Psoas muscle (tissue), 8 donors: ENCODE results near the gene KRT84. TPM values are rescaled to one million over a fixed set of nuclear protein-coding genes. Genes with fewer than 3 reads are reported as not detected.

Source experiments
- ATAC-seq, 4 donors: fragments of 200-7000 bp; cut with Tn5 transposase; one replicate each; pipeline ENCODE4 v1.9.1; 2020; ENCODE audit warnings: moderate library complexity in 3 of 4, mild to moderate bottlenecking in 2 of 4
- DNase-seq, 2 donors: peaks; one replicate each; pipeline ENCODE4 v3.0.0-alpha.2; 2020
- H3K27ac ChIP-seq: fragments of 200-600 bp; one replicate; pipeline ENCODE4 v1.8.0; 2022
- H3K27me3 ChIP-seq, 3 donors: fragments of 200-600 bp in 1 of 3; one replicate each; pipeline versions ENCODE4 v1.6.1 to v1.8.0; 2013 to 2022; ENCODE audit warnings: low read length in 2 of 3, mild to moderate bottlenecking in 2 of 3, moderate library complexity in 1 of 3; ENCODE audit not compliant: insufficient read depth in 3 of 3
- H3K36me3 ChIP-seq, 2 donors: fragments of 200-600 bp in 1 of 2; one replicate each; pipeline versions ENCODE4 v1.6.1 to v1.8.0; 2013 to 2022; ENCODE audit warnings: low read depth in 1 of 2, mild to moderate bottlenecking in 1 of 2, moderate library complexity in 1 of 2; ENCODE audit not compliant: insufficient read depth in 1 of 2
- H3K4me1 ChIP-seq: fragments of 200-600 bp; one replicate; pipeline ENCODE4 v1.8.0; 2022
- H3K4me3 ChIP-seq: fragments of 200-600 bp; one replicate; pipeline ENCODE4 v1.8.0; 2022; ENCODE audit warnings: mild to moderate bottlenecking
- H3K9me3 ChIP-seq: fragments of 200-600 bp; one replicate; pipeline ENCODE4 v1.8.0; 2022
- CTCF ChIP-seq: fragments of 200-600 bp; IDR thresholded peaks from one replicate; pipeline ENCODE4 v1.8.0; 2022; ENCODE audit warnings: antibody characterized with exemption
- WGBS, 3 donors: extraction: QIAGEN DNeasy Blood & Tissue Kit; methylation state at CpG; one replicate each; pipeline versions ENCODE4 v1.1.6 to v1.1.7; 2013; 5-methylcytosine and 5-hydroxymethylcytosine counted together
- intact Hi-C, 2 donors: fragments of 100-400 bp; cut with DNase I; formaldehyde crosslinking; loops; one replicate each; pipeline versions ENCODE4 v1.11.0 to v1.14.2; 2022
- long read RNA-seq, 2 donors: library from polyadenylated mRNA; unstranded; transcript quantifications; one replicate each; pipeline ENCODE4 v2.0.0, GENCODE V29; 2021
- polyA plus RNA-seq, 3 donors: library from polyadenylated mRNA; stranded (reverse); fragments of 200-250 nt; gene quantifications; one replicate each; pipeline ENCODE4 v1.2.3, GENCODE V29; 2013
- total RNA-seq, 4 donors: library from RNA; stranded (reverse); fragmentation: NEBNext Ultra II Directional in 2 of 4; extraction: Animal tissue kit (Norgen Biotek cat#: 25700) in 2 of 4; gene quantifications; one replicate each; pipeline versions ENCODE4 v1.2.1 to v1.2.4, GENCODE V29; 2021 to 2023
- donor health status: healthy with polysubstance abuse.
- donor health status: DM: no; HTN: no; CAD: no; lungs with moderate emphysema.
- donor health status: Bipolar disorder and iron deficiency.
- donor health status: healthy.
- donor health status: DM: yes; HTN: yes; CAD: no.
- donor health status: DM: no; HTN: no; CAD: no.
- donor health status: DM: no; HTN: no; CAD: no.
- donor health status: DM: yes; HTN: yes; CAD: no.

KRT84 gene, protein sequence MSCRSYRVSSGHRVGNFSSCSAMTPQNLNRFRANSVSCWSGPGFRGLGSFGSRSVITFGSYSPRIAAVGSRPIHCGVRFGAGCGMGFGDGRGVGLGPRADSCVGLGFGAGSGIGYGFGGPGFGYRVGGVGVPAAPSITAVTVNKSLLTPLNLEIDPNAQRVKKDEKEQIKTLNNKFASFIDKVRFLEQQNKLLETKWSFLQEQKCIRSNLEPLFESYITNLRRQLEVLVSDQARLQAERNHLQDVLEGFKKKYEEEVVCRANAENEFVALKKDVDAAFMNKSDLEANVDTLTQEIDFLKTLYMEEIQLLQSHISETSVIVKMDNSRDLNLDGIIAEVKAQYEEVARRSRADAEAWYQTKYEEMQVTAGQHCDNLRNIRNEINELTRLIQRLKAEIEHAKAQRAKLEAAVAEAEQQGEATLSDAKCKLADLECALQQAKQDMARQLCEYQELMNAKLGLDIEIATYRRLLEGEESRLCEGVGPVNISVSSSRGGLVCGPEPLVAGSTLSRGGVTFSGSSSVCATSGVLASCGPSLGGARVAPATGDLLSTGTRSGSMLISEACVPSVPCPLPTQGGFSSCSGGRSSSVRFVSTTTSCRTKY
- total RNA-seq (not detected), polyA plus RNA-seq (not detected)
- long read RNA-seq, donor 1, result 0 reads
- long read RNA-seq, donor 2, result 0 reads

- Histone ChIP-seq H3K4me3 (no peak within 1 kb of the TSS), H3K27me3 (peaks cover 0 to 5% (median 0%) of the 10 kb centered on the region in 3 donors), H3K27ac (no peak within 1 kb of the TSS), H3K4me1 (no peaks in the 10 kb centered on the region), H3K36me3 (no peaks in the 10 kb centered on the region), H3K9me3 (no peaks in the 10 kb centered on the region)
- no peak for ATAC-seq
- TF ChIP-seq CTCF, result no peak
- intact Hi-C loops, result no loop called here
- no peak for DNase-seq
- WGBS, 3 donors, result 47 to 77% (median 57%) methylated on average over 11 of the region's 11 CpGs
Measured at GRCh38 chr12:52385226-52385702, at the start of gene KRT84. Gene KRT84, minus strand, starts transcription at chr12:52385652. Its CDS starts 67 bp downstream, at chr12:52385585.

DNA sequence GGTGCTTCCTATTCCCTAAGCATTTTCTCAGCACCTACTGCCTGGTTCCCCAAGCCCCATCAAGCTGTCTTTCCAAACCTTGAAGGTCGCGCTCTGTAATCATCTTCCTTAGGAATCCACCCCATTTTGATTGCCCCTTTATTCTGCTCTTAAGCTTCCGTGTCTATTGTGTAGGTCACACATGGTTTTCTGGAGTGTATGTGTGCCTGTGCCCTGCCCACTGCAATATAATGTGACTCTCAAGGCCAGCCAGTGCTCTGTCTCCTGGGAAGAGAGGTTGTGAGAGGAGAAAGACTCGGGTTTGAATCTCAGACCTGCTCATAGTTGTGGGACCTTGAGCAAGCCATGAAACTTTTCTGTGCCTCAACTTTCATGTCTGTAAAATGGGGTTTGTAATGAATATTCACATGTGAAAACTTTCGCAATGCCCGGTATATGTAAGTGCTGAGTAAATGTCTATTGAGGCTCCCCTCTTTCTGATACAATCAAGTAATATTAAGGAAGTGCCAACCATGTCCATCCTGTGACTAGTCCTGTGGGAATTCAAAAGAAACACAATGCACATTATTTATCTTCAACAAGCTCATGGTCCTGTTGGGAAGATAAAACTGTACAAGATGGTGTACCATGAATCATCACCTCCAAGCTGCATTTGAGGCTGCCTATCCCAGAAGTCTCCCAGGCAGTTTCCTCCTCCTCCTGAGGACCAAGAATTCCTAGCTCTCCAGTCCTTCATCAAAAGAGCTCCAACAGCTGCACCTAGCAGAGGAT lies 49.5 kb upstream of the KRT84 start:
- intact Hi-C loops, result no loop called here
- Histone ChIP-seq H3K27me3 (peaks cover 0 to 20% (median 2%) of the 10 kb centered on the region in 3 donors), H3K36me3 (no peaks in the 10 kb centered on the region), H3K9me3 (no peaks in the 10 kb centered on the region), H3K4me1 (no peaks in the 10 kb centered on the region), H3K4me3 (no peak overlapping the region), H3K27ac (no peak overlapping the region)
- DNase-seq, result no peak
- no peak for TF ChIP-seq CTCF
- ATAC-seq, result no peak
- 83 to 88% (median 85%) methylated on average over 6 of the region's 6 CpGs for WGBS, 3 donors

DNA sequence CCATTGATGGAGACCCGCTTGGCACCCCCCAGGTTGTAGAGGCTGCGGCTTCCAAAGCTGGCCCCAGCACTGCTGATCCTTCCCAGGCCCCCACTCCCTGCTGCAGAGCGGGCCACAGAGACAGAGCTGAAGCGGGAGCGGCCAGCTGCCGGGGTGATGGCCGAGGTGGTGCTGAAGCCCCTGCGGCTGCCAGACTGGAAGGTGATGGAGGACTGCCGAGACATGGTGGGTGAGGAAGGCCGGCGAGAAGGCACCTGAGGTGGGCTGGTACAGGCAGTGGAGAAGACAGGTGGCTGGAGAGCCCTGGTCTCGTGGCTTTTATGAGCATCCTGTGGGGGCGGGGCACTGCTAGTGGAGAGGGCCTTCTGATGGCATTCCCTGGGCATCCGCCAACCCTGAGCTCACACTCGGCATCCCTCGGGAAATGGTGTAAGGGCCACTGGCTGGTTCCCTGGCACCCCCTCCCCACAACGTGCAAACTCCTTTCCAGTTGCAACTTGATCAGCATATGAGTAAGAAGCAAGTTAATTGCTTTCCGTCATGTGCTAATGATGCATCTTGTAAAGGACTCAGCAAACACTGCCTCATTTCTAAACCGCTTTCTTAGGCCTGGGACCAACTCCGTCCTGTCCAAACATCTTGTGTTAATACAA lies 48.8 kb upstream of the KRT84 start, which contains the start of gene KRT75:
KRT75 (minus strand) TSS at position 291 of the 653 bp plus-strand sequence; CDS start at position 224, 67 bp downstream.
- Histone ChIP-seq H3K36me3 (no peaks in the 10 kb centered on the region), H3K4me3 (no peak within 1 kb of the TSS), H3K27ac (no peak within 1 kb of the TSS), H3K4me1 (no peaks in the 10 kb centered on the region), H3K9me3 (no peaks in the 10 kb centered on the region), H3K27me3 (peaks cover 0 to 21% (median 2%) of the 10 kb centered on the region in 3 donors)
- intact Hi-C loops, result no loop called here
- no peak for ATAC-seq
- DNase-seq, result no peak
- 61 to 65% (median 64%) methylated on average over 20 of the region's 20 CpGs for WGBS, 3 donors
- TF ChIP-seq CTCF, result no peak

GRCh38 chr12:52433501-52434080 lies 48.1 kb upstream of the KRT84 start:
- no peaks in the 10 kb centered on the region for H3K4me1 ChIP-seq
- H3K4me3 ChIP-seq, result no peak overlapping the region
- intact Hi-C loops, result no loop called here
- no peak overlapping the region for H3K27ac ChIP-seq
- TF ChIP-seq CTCF, result no peak
- no peak for ATAC-seq
- no peak for DNase-seq
- peaks cover 0 to 23% (median 2%) of the 10 kb centered on the region in 3 donors for H3K27me3 ChIP-seq
- WGBS, 3 donors, result 87 to 89% (median 88%) methylated on average over 12 of the region's 12 CpGs
- H3K36me3 ChIP-seq, result no peaks in the 10 kb centered on the region
- H3K9me3 ChIP-seq, result no peaks in the 10 kb centered on the region
